Astrocyte (in vitro differentiated cells and primary cell): ENCODE results near the gene PLCL2. TPM values are rescaled to one million over a fixed set of nuclear protein-coding genes. Genes with fewer than 3 reads are reported as not detected.

Experiments used
- DNase-seq: peaks from one replicate; pipeline ENCODE4 v3.0.0-alpha.2; 2010; ENCODE audit warnings: low read depth
- FAIRE-seq: peaks from 2 replicates; lab custom pipeline; 2011; peaks lifted over from hg19 to GRCh38; lab: Jason Lieb, UNC
- H2AFZ ChIP-seq: 2 replicates; pipeline ENCODE4 v1.6.0; 2012; ENCODE audit warnings: low read depth, low read length, inconsistent platforms
- H3K27ac ChIP-seq: 2 replicates; pipeline ENCODE4 v1.5.1; 2011; ENCODE audit warnings: low read depth, low read length, inconsistent platforms
- H3K27me3 ChIP-seq: 2 replicates; pipeline ENCODE4 v1.6.0; 2011; ENCODE audit warnings: low read length, inconsistent platforms; ENCODE audit not compliant: insufficient read depth
- H3K36me3 ChIP-seq: 2 replicates; pipeline ENCODE4 v1.5.1; 2011; ENCODE audit warnings: low read length, inconsistent platforms; ENCODE audit not compliant: insufficient read depth
- H3K4me1 ChIP-seq: 2 replicates; pipeline ENCODE4 v1.5.1; 2011; ENCODE audit warnings: low read length, inconsistent platforms; ENCODE audit not compliant: insufficient read depth
- H3K4me2 ChIP-seq: 2 replicates; pipeline ENCODE4 v1.6.0; 2012; ENCODE audit warnings: low read length, inconsistent platforms
- H3K4me3 ChIP-seq: 2 replicates; pipeline ENCODE4 v1.5.1; 2011; ENCODE audit warnings: low read depth, mild to moderate bottlenecking, low read length, inconsistent platforms; ENCODE audit not compliant: insufficient read depth
- H3K79me2 ChIP-seq: 2 replicates; pipeline ENCODE4 v1.6.0; 2012; ENCODE audit warnings: mild to moderate bottlenecking, low read length, inconsistent platforms; ENCODE audit not compliant: insufficient read depth
- H3K9ac ChIP-seq: 2 replicates; pipeline ENCODE4 v1.6.0; 2012; ENCODE audit warnings: mild to moderate bottlenecking, low read length, inconsistent platforms
- H3K9me3 ChIP-seq: 2 replicates; pipeline ENCODE4 v1.5.1; 2012; ENCODE audit warnings: low read depth, mild to moderate bottlenecking, low read length, inconsistent platforms; ENCODE audit not compliant: insufficient read depth
- H4K20me1 ChIP-seq: 2 replicates; pipeline ENCODE4 v1.6.0; 2012; ENCODE audit warnings: low read length, inconsistent platforms; ENCODE audit not compliant: insufficient read depth
- H3K27ac Mint-ChIP-seq: one replicate; pipeline ENCODE4 v1.8.0; 2021; ENCODE audit warnings: mild to moderate bottlenecking, mixed read lengths; ENCODE audit not compliant: unreplicated experiment
- H3K27me3 Mint-ChIP-seq: one replicate; pipeline ENCODE4 v1.8.0; 2021; ENCODE audit warnings: low read depth, mixed read lengths; ENCODE audit not compliant: unreplicated experiment
- H3K36me3 Mint-ChIP-seq: one replicate; pipeline ENCODE4 v1.8.0; 2021; ENCODE audit warnings: low read depth, mixed read lengths; ENCODE audit not compliant: unreplicated experiment
- H3K4me1 Mint-ChIP-seq: one replicate; pipeline ENCODE4 v1.8.0; 2021; ENCODE audit warnings: low read depth, mixed read lengths; ENCODE audit not compliant: unreplicated experiment
- H3K4me3 Mint-ChIP-seq: one replicate; pipeline ENCODE4 v1.8.0; 2021; ENCODE audit warnings: mild to moderate bottlenecking, moderate library complexity, mixed read lengths; ENCODE audit not compliant: unreplicated experiment
- H3K9me3 Mint-ChIP-seq: one replicate; pipeline ENCODE4 v1.8.0; 2021; ENCODE audit warnings: mild to moderate bottlenecking, mixed read lengths; ENCODE audit not compliant: unreplicated experiment
- EZH2 ChIP-seq: IDR thresholded peaks from 2 replicates; pipeline ENCODE4 v1.6.1; 2012; ENCODE audit warnings: mild to moderate bottlenecking, low read length, inconsistent platforms; ENCODE audit not compliant: insufficient read depth
- total RNA-seq: library from RNA; stranded (reverse); gene quantifications from 2 replicates; pipeline ENCODE4 v1.2.1, GENCODE V29; 2021
- TF ChIP-seq, protein P1 (sequence below): IDR thresholded peaks from 2 replicates; pipeline ENCODE4 v1.5.1; 2011; ENCODE audit warnings: low read depth, mild to moderate bottlenecking, inconsistent platforms, low read length, moderate library complexity; ENCODE audit not compliant: insufficient read depth

PLCL2 gene
- total RNA-seq, 1 donor from 2014 or later = 3.9 TPM

DNA sequence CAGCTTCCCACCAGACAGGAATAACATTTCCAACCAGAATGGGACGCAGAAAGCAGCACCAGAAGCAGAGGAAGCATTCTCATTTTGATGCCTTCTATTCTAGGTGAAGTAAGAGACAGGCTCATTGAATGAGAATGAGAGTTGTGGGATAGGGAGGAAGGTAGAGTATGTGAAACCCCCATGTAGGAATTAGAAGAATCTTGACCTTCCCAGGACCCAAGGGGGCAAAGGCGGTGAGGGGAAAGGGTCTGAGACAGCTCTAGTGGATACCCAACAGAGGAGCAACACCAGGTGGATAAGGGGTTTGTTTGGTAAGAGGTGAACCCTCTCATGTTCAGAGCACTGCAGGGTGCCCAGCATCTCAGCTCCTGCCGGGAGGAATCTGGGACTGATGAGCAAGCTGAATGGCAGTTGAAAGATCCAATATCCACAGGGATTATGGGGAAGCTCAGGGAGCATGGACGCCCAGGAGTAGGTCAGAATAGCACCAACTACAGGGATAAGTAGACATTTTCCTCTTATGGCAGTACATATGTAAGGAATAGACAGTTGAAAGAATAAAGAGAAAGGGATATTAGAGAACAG lies 77.0 kb downstream of the PLCL2 start:
- H3K27ac Mint-ChIP-seq = no peak overlapping the region
- no peaks in the 10 kb centered on the region for H3K79me2 ChIP-seq
- FAIRE-seq = no peak
- no peaks in the 10 kb centered on the region for H3K27me3 ChIP-seq
- H3K36me3 ChIP-seq = no peaks in the 10 kb centered on the region
- H3K4me1 Mint-ChIP-seq = peaks cover 4% of the 10 kb centered on the region
- TF ChIP-seq EZH2 = no peak
- TF ChIP-seq, protein P1, sequence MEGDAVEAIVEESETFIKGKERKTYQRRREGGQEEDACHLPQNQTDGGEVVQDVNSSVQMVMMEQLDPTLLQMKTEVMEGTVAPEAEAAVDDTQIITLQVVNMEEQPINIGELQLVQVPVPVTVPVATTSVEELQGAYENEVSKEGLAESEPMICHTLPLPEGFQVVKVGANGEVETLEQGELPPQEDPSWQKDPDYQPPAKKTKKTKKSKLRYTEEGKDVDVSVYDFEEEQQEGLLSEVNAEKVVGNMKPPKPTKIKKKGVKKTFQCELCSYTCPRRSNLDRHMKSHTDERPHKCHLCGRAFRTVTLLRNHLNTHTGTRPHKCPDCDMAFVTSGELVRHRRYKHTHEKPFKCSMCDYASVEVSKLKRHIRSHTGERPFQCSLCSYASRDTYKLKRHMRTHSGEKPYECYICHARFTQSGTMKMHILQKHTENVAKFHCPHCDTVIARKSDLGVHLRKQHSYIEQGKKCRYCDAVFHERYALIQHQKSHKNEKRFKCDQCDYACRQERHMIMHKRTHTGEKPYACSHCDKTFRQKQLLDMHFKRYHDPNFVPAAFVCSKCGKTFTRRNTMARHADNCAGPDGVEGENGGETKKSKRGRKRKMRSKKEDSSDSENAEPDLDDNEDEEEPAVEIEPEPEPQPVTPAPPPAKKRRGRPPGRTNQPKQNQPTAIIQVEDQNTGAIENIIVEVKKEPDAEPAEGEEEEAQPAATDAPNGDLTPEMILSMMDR = no peak
- H3K27me3 Mint-ChIP-seq = no peaks in the 10 kb centered on the region
- DNase-seq = no peak
- H3K9me3 ChIP-seq = no peaks in the 10 kb centered on the region
- no peak overlapping the region for H2AFZ ChIP-seq
- no peak overlapping the region for H3K27ac ChIP-seq
- H3K9ac ChIP-seq = no peak overlapping the region
- no peaks in the 10 kb centered on the region for H4K20me1 ChIP-seq
- H3K36me3 Mint-ChIP-seq = no peaks in the 10 kb centered on the region
- H3K4me1 ChIP-seq = no peaks in the 10 kb centered on the region
- H3K9me3 Mint-ChIP-seq = no peaks in the 10 kb centered on the region
- no peak overlapping the region for H3K4me3 ChIP-seq
- no peak overlapping the region for H3K4me2 ChIP-seq
- no peak overlapping the region for H3K4me3 Mint-ChIP-seq

DNA sequence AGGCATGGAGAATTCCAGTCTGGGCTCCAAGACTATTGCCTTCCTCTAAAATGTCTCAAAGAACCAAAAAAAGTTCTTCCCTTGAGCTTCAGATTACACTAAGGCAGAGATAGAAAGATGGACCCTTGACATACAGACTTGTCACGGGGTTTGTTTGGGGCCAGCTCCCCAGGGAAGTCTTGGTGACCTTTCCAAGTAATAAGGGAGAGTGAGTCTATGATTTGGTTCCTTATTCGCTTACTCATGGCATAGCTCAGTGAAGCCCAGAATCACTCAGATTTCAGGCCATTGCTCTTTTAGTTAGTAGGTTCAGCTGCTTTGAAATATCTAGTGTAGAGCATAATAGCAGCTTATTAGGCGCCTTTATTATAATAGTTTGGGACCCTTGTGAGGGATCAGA lies 90.3 kb downstream of the PLCL2 start:
- peaks cover 2% of the 10 kb centered on the region for H3K9me3 Mint-ChIP-seq

More for the DNA sequence above, 90.3 kb downstream of the PLCL2 start:
- FAIRE-seq (no peak), DNase-seq (no peak)
- no peak overlapping the region for H3K27ac ChIP-seq
- H3K36me3 ChIP-seq = no peaks in the 10 kb centered on the region
- no peak overlapping the region for H3K27ac Mint-ChIP-seq
- H3K36me3 Mint-ChIP-seq = no peaks in the 10 kb centered on the region
- no peaks in the 10 kb centered on the region for H4K20me1 ChIP-seq
- H3K4me3 Mint-ChIP-seq = no peak overlapping the region
- no peak overlapping the region for H3K9ac ChIP-seq
- TF ChIP-seq EZH2 = no peak
- TF ChIP-seq, protein P1 = no peak
- no peaks in the 10 kb centered on the region for H3K27me3 ChIP-seq
- no peaks in the 10 kb centered on the region for H3K27me3 Mint-ChIP-seq
- H3K4me2 ChIP-seq = no peak overlapping the region
- no peak overlapping the region for H2AFZ ChIP-seq
- peaks cover 3% of the 10 kb centered on the region for H3K4me1 ChIP-seq
- H3K79me2 ChIP-seq = no peaks in the 10 kb centered on the region
- no peak overlapping the region for H3K4me3 ChIP-seq
- peaks cover 5% of the 10 kb centered on the region for H3K4me1 Mint-ChIP-seq
- no peaks in the 10 kb centered on the region for H3K9me3 ChIP-seq
